ENCODE measurements around the gene SRL. TPM values are rescaled to one million over a fixed set of nuclear protein-coding genes. Genes with fewer than 3 reads are reported as not detected.

The SRL gene
- total and polyA plus RNA-seq, 2 of the 8 experiments (the other 6 are each of a cell fraction or from before 2014, with no cell fraction given) = 0.05 TPM; not detected in 1

DNA sequence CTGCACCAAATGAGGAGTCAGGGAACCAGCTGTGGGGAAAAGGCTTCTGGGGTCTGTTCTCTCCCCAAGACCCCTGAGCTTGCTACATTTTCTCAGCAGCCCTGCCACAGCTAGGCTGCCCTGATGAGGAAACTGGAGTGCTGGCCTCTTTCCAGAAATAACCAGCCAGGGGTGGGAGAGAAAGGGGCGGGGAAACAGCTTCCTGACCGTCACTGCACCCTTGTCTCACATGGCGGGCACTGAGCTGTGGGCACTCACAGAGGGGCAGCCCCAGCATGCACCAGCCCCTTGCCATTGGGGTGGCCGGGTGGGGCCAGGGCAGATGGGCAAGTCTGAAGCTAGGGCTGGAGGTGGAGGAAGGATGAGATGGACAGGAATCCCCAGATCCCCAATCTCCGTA, 2.9 kb downstream of the SRL start (continued):
- TF ChIP-seq, protein P1, sequence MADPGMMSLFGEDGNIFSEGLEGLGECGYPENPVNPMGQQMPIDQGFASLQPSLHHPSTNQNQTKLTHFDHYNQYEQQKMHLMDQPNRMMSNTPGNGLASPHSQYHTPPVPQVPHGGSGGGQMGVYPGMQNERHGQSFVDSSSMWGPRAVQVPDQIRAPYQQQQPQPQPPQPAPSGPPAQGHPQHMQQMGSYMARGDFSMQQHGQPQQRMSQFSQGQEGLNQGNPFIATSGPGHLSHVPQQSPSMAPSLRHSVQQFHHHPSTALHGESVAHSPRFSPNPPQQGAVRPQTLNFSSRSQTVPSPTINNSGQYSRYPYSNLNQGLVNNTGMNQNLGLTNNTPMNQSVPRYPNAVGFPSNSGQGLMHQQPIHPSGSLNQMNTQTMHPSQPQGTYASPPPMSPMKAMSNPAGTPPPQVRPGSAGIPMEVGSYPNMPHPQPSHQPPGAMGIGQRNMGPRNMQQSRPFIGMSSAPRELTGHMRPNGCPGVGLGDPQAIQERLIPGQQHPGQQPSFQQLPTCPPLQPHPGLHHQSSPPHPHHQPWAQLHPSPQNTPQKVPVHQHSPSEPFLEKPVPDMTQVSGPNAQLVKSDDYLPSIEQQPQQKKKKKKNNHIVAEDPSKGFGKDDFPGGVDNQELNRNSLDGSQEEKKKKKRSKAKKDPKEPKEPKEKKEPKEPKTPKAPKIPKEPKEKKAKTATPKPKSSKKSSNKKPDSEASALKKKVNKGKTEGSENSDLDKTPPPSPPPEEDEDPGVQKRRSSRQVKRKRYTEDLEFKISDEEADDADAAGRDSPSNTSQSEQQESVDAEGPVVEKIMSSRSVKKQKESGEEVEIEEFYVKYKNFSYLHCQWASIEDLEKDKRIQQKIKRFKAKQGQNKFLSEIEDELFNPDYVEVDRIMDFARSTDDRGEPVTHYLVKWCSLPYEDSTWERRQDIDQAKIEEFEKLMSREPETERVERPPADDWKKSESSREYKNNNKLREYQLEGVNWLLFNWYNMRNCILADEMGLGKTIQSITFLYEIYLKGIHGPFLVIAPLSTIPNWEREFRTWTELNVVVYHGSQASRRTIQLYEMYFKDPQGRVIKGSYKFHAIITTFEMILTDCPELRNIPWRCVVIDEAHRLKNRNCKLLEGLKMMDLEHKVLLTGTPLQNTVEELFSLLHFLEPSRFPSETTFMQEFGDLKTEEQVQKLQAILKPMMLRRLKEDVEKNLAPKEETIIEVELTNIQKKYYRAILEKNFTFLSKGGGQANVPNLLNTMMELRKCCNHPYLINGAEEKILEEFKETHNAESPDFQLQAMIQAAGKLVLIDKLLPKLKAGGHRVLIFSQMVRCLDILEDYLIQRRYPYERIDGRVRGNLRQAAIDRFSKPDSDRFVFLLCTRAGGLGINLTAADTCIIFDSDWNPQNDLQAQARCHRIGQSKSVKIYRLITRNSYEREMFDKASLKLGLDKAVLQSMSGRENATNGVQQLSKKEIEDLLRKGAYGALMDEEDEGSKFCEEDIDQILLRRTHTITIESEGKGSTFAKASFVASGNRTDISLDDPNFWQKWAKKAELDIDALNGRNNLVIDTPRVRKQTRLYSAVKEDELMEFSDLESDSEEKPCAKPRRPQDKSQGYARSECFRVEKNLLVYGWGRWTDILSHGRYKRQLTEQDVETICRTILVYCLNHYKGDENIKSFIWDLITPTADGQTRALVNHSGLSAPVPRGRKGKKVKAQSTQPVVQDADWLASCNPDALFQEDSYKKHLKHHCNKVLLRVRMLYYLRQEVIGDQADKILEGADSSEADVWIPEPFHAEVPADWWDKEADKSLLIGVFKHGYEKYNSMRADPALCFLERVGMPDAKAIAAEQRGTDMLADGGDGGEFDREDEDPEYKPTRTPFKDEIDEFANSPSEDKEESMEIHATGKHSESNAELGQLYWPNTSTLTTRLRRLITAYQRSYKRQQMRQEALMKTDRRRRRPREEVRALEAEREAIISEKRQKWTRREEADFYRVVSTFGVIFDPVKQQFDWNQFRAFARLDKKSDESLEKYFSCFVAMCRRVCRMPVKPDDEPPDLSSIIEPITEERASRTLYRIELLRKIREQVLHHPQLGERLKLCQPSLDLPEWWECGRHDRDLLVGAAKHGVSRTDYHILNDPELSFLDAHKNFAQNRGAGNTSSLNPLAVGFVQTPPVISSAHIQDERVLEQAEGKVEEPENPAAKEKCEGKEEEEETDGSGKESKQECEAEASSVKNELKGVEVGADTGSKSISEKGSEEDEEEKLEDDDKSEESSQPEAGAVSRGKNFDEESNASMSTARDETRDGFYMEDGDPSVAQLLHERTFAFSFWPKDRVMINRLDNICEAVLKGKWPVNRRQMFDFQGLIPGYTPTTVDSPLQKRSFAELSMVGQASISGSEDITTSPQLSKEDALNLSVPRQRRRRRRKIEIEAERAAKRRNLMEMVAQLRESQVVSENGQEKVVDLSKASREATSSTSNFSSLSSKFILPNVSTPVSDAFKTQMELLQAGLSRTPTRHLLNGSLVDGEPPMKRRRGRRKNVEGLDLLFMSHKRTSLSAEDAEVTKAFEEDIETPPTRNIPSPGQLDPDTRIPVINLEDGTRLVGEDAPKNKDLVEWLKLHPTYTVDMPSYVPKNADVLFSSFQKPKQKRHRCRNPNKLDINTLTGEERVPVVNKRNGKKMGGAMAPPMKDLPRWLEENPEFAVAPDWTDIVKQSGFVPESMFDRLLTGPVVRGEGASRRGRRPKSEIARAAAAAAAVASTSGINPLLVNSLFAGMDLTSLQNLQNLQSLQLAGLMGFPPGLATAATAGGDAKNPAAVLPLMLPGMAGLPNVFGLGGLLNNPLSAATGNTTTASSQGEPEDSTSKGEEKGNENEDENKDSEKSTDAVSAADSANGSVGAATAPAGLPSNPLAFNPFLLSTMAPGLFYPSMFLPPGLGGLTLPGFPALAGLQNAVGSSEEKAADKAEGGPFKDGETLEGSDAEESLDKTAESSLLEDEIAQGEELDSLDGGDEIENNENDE (IDR thresholded peaks at IDR 0.05; ENCODE audit: insufficient replicate concordance, low read length) = no peak
- TF ChIP-seq NRF1 (IDR thresholded peaks at IDR 0.05; ENCODE audit: low read depth, low read length) = no peak

Data from H1 (cell line).